GM12878 (cell line): Measurements from ENCODE around the gene CAPZB. TPM values are rescaled to one million over a fixed set of nuclear protein-coding genes. Genes with fewer than 3 reads are reported as not detected.

Source experiments
- ATAC-seq: fragments of 200-7000 bp; cut with Tn5 transposase; 3 replicates; pipeline ENCODE4 v1.9.1; 2020; ENCODE audit warnings: mild to moderate bottlenecking, moderate library complexity
- BruUV-seq: library from RNA; stranded (reverse); fragments of 400-500 nt; replicated peaks from 2 replicates; lab custom pipeline; 2021; lab: Mats Ljungman, UMichigan
- CTCF ChIA-PET: fragments of 300-600 bp; sonication (Branson Sonifier 250); formaldehyde crosslinking; extraction: SDS; loops from one replicate; lab custom pipeline; 2021; ENCODE audit warnings: inconsistent platforms; lab: Yijun Ruan, JAX
- POLR2A ChIA-PET: fragments of 350-600 bp; formaldehyde crosslinking; extraction: SDS; loops from one replicate; lab custom pipeline; 2021; ENCODE audit warnings: inconsistent platforms; lab: Charles Lee
- RAD21 ChIA-PET: fragments of 300-600 bp; sonication (Branson Sonifier 250); formaldehyde crosslinking; loops from one replicate; lab custom pipeline; 2023; ENCODE audit warnings: antibody characterized with exemption; ENCODE audit not compliant: unreplicated experiment; lab: Charles Lee
- SMC1A ChIA-PET: fragments of 300-600 bp; sonication (Branson Sonifier 250); formaldehyde crosslinking; loops from one replicate; lab custom pipeline; 2023; ENCODE audit not compliant: unreplicated experiment, uncharacterized antibody; lab: Charles Lee
- DNase-seq: peaks from one replicate; pipeline ENCODE4 v3.0.0-alpha.2; 2011; ENCODE audit warnings: low read depth, low spot score
- FAIRE-seq: peaks from 3 replicates; lab custom pipeline; 2011; peaks lifted over from hg19 to GRCh38; lab: Jason Lieb, UNC
- H2AFZ ChIP-seq: 2 replicates; pipeline ENCODE4 v1.6.0; 2011; ENCODE audit warnings: low read depth, low read length, control low read depth; ENCODE audit not compliant: control insufficient read depth
- H3K27ac ChIP-seq: 2 replicates; pipeline ENCODE4 v1.5.1; 2011; ENCODE audit warnings: control low read depth; ENCODE audit not compliant: control insufficient read depth, insufficient read depth
- H3K27me3 ChIP-seq, 2 experiments: replicated peaks in 1 of 2; 2 replicates each; pipeline versions ENCODE4 v1.6.0 to v1.6.1; 2011; ENCODE audit warnings: low read length in 1 of 2; ENCODE audit not compliant: control insufficient read depth in 2 of 2, insufficient read depth in 2 of 2
- H3K36me3 ChIP-seq, 2 experiments: 2 replicates each; pipeline ENCODE4 v1.5.1; 2011; ENCODE audit warnings: low read length in 1 of 2; ENCODE audit not compliant: control insufficient read depth in 2 of 2, insufficient read depth in 2 of 2
- H3K4me1 ChIP-seq: 2 replicates; pipeline ENCODE4 v1.6.1; 2011; ENCODE audit warnings: mild to moderate bottlenecking, low read length, moderate library complexity, mixed read lengths; ENCODE audit not compliant: control insufficient read depth, insufficient read depth
- H3K4me2 ChIP-seq: 2 replicates; pipeline ENCODE4 v1.6.0; 2011; ENCODE audit warnings: control low read depth; ENCODE audit not compliant: control insufficient read depth, insufficient read depth
- H3K4me3 ChIP-seq: fragments of 200-600 bp; sonication (generic); 2 replicates; pipeline ENCODE4 v1.5.1; 2016
- H3K79me2 ChIP-seq: 2 replicates; pipeline ENCODE4 v1.6.0; 2011; ENCODE audit warnings: low read length; ENCODE audit not compliant: control insufficient read depth, insufficient read depth
- H3K9ac ChIP-seq: 2 replicates; pipeline ENCODE4 v1.8.0; 2011; ENCODE audit warnings: low read length, control low read depth, mixed read lengths; ENCODE audit not compliant: control insufficient read depth, insufficient read depth
- H3K9me3 ChIP-seq: replicated peaks from 3 replicates; pipeline ENCODE4 v1.5.1; 2011; ENCODE audit warnings: mild to moderate bottlenecking, low read length; ENCODE audit not compliant: control insufficient read depth, insufficient read depth
- H4K20me1 ChIP-seq: 2 replicates; pipeline ENCODE4 v1.6.0; 2011; ENCODE audit not compliant: control insufficient read depth, insufficient read depth
- BHLHE40 ChIP-seq, 2 experiments: fragments of 450-650 bp in 1 of 2; IDR thresholded peaks; 2 replicates each; pipeline ENCODE4 v1.6.1; 2011 to 2017; ENCODE audit warnings: low read depth in 2 of 2, borderline replicate concordance in 1 of 2, improper control_type of control experiment in 1 of 2, low read length in 1 of 2, mild to moderate bottlenecking in 1 of 2
- CREB1 ChIP-seq: IDR thresholded peaks from 2 replicates; pipeline ENCODE4 v1.6.1; 2012; ENCODE audit warnings: low read depth, mild to moderate bottlenecking, inconsistent platforms
- EZH2 ChIP-seq: IDR thresholded peaks from 2 replicates; pipeline ENCODE4 v1.6.1; 2012; ENCODE audit warnings: low read depth, mild to moderate bottlenecking, control low read depth, inconsistent platforms, low read length, borderline replicate concordance; ENCODE audit not compliant: control insufficient read depth
- FOS ChIP-seq: IDR thresholded peaks from 3 replicates; pipeline ENCODE4 v1.6.1; 2011; ENCODE audit warnings: borderline replicate concordance; ENCODE audit not compliant: insufficient read length; ENCODE audit errors: extremely low read depth
- FOXK2 ChIP-seq: fragments of 450-650 bp; IDR thresholded peaks from 2 replicates; pipeline ENCODE4 v1.6.1; 2017; ENCODE audit warnings: mild to moderate bottlenecking, moderate library complexity
- KDM1A ChIP-seq: fragments of 200-600 bp; sonication (generic); IDR thresholded peaks from 2 replicates; pipeline ENCODE4 v1.6.1; 2016; ENCODE audit warnings: borderline replicate concordance
- MAX ChIP-seq: IDR thresholded peaks from 2 replicates; pipeline ENCODE4 v1.6.1; 2012; ENCODE audit warnings: low read depth, low read length, improper control_type of control experiment
- RFX5 ChIP-seq: IDR thresholded peaks from 2 replicates; pipeline ENCODE4 v1.6.1; 2011; ENCODE audit warnings: low read depth, low read length, improper control_type of control experiment
- SRF ChIP-seq, 2 experiments: IDR thresholded peaks; 2 replicates each; pipeline ENCODE4 v1.6.1; 2011; ENCODE audit warnings: low read depth in 2 of 2, low read length in 2 of 2, mild to moderate bottlenecking in 1 of 2, moderate library complexity in 1 of 2
- SUPT20H ChIP-seq: IDR thresholded peaks from 2 replicates; pipeline ENCODE4 v1.6.1; 2011; ENCODE audit warnings: low read depth, mild to moderate bottlenecking, low read length, moderate library complexity, borderline replicate concordance; ENCODE audit not compliant: control insufficient read depth
- TBL1XR1 ChIP-seq: IDR thresholded peaks from 2 replicates; pipeline ENCODE4 v1.6.1; 2012; ENCODE audit warnings: low read depth, low read length, improper control_type of control experiment
- ZNF207 ChIP-seq: fragments of 450-650 bp; IDR thresholded peaks from 2 replicates; pipeline ENCODE4 v1.6.1; 2014; ENCODE audit warnings: antibody characterized with exemption, mild to moderate bottlenecking, borderline replicate concordance
- ZZZ3 ChIP-seq: IDR thresholded peaks from 2 replicates; pipeline ENCODE4 v1.6.1; 2011; ENCODE audit warnings: low read depth; ENCODE audit not compliant: control insufficient read depth, insufficient read length
- WGBS: methylation state at CpG from one replicate; pipeline ENCODE4 v1.1.6; 2016; ENCODE audit warnings: low lambda C conversion rate; ENCODE audit not compliant: insufficient replicate concordance, insufficient coverage; ENCODE audit errors: missing lambda C conversion rate; 5-methylcytosine and 5-hydroxymethylcytosine counted together
- in situ Hi-C: fragments of 300-500 bp; cut with MboI; formaldehyde crosslinking; loops from 9 replicates; pipeline ENCODE4 v1.14.3; 2018; ENCODE audit warnings: mixed read lengths
- intact Hi-C: fragments of 100-400 bp; cut with micrococcal nuclease; formaldehyde crosslinking; loops from one replicate; pipeline ENCODE4 v1.14.2; 2022; ENCODE audit not compliant: unreplicated experiment
- polyA plus RNA-seq, 11 experiments: library from polyadenylated mRNA; depleted of rRNA in 4 of 11; unstranded in 6 of 11; stranded (reverse) in 5 of 11; fragments of >200 nt; fragmentation: Nextera tagmentation in 4 of 11; fragmentation: Illumina TruSeq in 1 of 11; extraction: Ambion mirVana in 4 of 11; extraction: Trizol in 1 of 11; gene quantifications; 1 replicate in 1 of 11; 2 replicates in 10 of 11; pipeline versions ENCODE4 v1.2.1 to v1.2.3, GENCODE V29; 2011 to 2016; ENCODE audit warnings: inconsistent platforms in 2 of 11, missing spikeins in 2 of 11, low read depth in 1 of 11
- total RNA-seq, 4 experiments: library from RNA; depleted of rRNA in 3 of 4; stranded (reverse); fragments of >200 nt in 3 of 4; fragmentation: Illumina TruSeq in 1 of 4; extraction: Trizol in 1 of 4; gene quantifications; 2 replicates each; pipeline versions ENCODE4 v1.2.1 to v1.2.3, GENCODE V29; 2013 to 2021

The CAPZB gene
- total and polyA plus RNA-seq, 10 of the 15 experiments (the other 5 are each of a cell fraction or from before 2014, with no cell fraction given) = 104 to 454 (median 213) TPM

DNA sequence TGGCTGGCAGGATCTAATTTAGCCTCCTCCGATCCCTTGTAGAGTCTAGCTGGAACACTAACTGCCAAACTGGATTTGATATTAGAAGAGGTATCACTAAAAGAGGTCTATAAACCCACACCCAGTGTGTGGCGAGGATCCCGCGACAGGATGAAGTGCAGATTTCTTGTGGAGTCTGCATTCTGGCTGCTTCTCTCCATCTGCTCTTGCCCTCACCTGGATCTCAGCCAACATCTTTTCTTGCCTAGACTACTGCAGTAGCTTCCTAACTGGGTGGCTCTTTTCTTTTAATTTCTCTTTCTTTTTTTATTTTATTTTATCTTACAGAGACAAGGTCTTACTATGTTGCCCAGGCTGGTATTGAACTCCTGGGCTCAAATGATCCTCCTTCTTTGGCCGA is 48.9 kb upstream of the CAPZB start:
- POLR2A ChIA-PET = no interaction called here
- Histone ChIP-seq H3K79me2 (no peaks in the 10 kb centered on the region), H2AFZ (no peak overlapping the region), H3K4me2 (no peak overlapping the region), H3K4me3 (no peak overlapping the region), H3K9me3 (peaks cover 2% of the 10 kb centered on the region; the same call in 1 of the 3 replicates), H3K27me3 (no peaks in the 10 kb centered on the region), H3K36me3 (no peaks in the 10 kb centered on the region), H3K27ac (no peak overlapping the region), H3K9ac (no peak overlapping the region), H3K4me1 (no peaks in the 10 kb centered on the region), H4K20me1 (no peaks in the 10 kb centered on the region)
- intact Hi-C loops = no loop called here
- ATAC-seq = no peak
- CTCF ChIA-PET = no interaction called here
- no TSS peak for BruUV-seq
- no peak for FAIRE-seq
- in situ Hi-C loops = no loop called here
- DNase-seq = no peak
- WGBS = 54% methylated on average over 5 of the region's 5 CpGs
- RAD21 ChIA-PET = no interaction called here
- TF ChIP-seq SUPT20H (no peak), ZZZ3 (no peak), ZNF207 (no peak), MAX (no peak), EZH2 (no peak), CREB1 (no peak), SRF (IDR thresholded peaks at IDR 0.05; ENCODE audit: low read depth in 2 of 2, low read length in 2 of 2) (no peak), FOXK2 (no peak), RFX5 (no peak), FOS (no peak), BHLHE40 (IDR thresholded peaks at IDR 0.05; ENCODE audit: borderline replicate concordance in 1 of 2, low read depth in 2 of 2, low read length in 1 of 2) (no peak), KDM1A (no peak), TBL1XR1 (no peak)
- SMC1A ChIA-PET = no interaction called here
